MM.1S (cell line): ENCODE measurements around the gene CLPTM1L.

Experiments used
- EZH2phosphoT487 ChIP-seq: fragments of 300-600 bp; sonication (generic); IDR thresholded peaks from 2 replicates; pipeline ENCODE4 v1.6.1; 2018; ENCODE audit warnings: antibody characterized with exemption, low read length
- TF ChIP-seq, protein P1 (sequence below): fragments of 300-600 bp; sonication (generic); IDR thresholded peaks from 2 replicates; pipeline ENCODE4 v1.5.1; 2016; ENCODE audit warnings: antibody characterized with exemption, low read length, mixed read lengths

DNA sequence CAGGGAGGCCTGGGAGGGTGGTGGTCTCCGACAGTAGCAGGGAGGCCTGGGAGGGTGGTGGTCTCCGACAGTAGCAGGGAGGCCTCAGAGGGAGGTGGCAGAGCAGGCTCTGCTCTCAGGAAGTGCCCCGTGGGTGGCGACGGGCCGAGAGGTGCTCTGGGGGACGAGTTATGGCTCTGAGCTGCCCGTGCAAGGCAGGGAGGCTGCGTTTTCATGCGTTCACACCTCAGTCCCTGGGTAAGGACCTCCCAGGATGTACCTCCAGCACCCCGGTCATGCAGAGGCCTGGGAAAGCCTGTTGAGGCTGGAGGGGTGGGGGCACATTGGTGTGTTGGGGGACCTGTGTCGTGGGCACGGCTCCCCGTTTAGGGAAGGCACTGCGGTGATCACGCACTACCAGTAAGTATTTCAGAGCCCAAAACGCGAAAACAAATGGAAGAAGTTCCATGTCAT lies 37.4 kb upstream of the CLPTM1L start:
- TF ChIP-seq, protein P1, sequence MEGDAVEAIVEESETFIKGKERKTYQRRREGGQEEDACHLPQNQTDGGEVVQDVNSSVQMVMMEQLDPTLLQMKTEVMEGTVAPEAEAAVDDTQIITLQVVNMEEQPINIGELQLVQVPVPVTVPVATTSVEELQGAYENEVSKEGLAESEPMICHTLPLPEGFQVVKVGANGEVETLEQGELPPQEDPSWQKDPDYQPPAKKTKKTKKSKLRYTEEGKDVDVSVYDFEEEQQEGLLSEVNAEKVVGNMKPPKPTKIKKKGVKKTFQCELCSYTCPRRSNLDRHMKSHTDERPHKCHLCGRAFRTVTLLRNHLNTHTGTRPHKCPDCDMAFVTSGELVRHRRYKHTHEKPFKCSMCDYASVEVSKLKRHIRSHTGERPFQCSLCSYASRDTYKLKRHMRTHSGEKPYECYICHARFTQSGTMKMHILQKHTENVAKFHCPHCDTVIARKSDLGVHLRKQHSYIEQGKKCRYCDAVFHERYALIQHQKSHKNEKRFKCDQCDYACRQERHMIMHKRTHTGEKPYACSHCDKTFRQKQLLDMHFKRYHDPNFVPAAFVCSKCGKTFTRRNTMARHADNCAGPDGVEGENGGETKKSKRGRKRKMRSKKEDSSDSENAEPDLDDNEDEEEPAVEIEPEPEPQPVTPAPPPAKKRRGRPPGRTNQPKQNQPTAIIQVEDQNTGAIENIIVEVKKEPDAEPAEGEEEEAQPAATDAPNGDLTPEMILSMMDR: no peak
- TF ChIP-seq EZH2phosphoT487: no peak
